A673 (cell line): ENCODE results near the gene CSNK1D. TPM values are rescaled to one million over a fixed set of nuclear protein-coding genes. Genes with fewer than 3 reads are reported as not detected.
A peak's percentile ranks its signal among the peaks of the same experiment; 100 is the strongest.

Experiments used
- BruUV-seq: library from RNA; stranded (reverse); fragments of 400-500 nt; replicated peaks from 2 replicates; lab custom pipeline; 2021; lab: Mats Ljungman, UMichigan
- CTCF ChIA-PET: fragments of 300-600 bp; sonication (Branson Sonifier 250); formaldehyde crosslinking; loops from one replicate; lab custom pipeline; 2022; ENCODE audit warnings: antibody characterized with exemption; lab: Charles Lee
- POLR2A ChIA-PET: fragments of 300-600 bp; sonication (Branson Sonifier 250); formaldehyde crosslinking; loops from one replicate; lab custom pipeline; 2022; ENCODE audit warnings: antibody characterized with exemption; ENCODE audit not compliant: low non-redundant PET; lab: Charles Lee
- DNase-seq: peaks from one replicate; pipeline ENCODE4 v3.0.0-alpha.2; 2015; ENCODE audit warnings: low spot score
- H3K27ac ChIP-seq: fragments of 200-600 bp; sonication (generic); 2 replicates; pipeline ENCODE4 v1.5.1; 2016; ENCODE audit warnings: mixed run types, low read depth, mild to moderate bottlenecking, mixed read lengths, antibody characterized with exemption, low read length; ENCODE audit not compliant: poor library complexity, severe bottlenecking
- H3K27me3 ChIP-seq: fragments of 200-600 bp; sonication (generic); replicated peaks from 2 replicates; pipeline ENCODE4 v1.6.1; 2017; ENCODE audit warnings: mixed run types, low read depth, mild to moderate bottlenecking, mixed read lengths, antibody characterized with exemption, low read length; ENCODE audit not compliant: insufficient read depth, poor library complexity
- H3K36me3 ChIP-seq: fragments of 200-600 bp; sonication (generic); 2 replicates; pipeline ENCODE4 v1.6.1; 2016; ENCODE audit warnings: mixed run types, mild to moderate bottlenecking, mixed read lengths, antibody characterized with exemption, low read length; ENCODE audit not compliant: insufficient read depth, poor library complexity, severe bottlenecking
- H3K4me1 ChIP-seq: fragments of 200-600 bp; sonication (generic); 2 replicates; pipeline ENCODE4 v1.6.1; 2017; ENCODE audit warnings: mixed run types, mild to moderate bottlenecking, mixed read lengths, antibody characterized with exemption, low read length; ENCODE audit not compliant: insufficient read depth, poor library complexity, severe bottlenecking
- H3K4me3 ChIP-seq: fragments of 200-600 bp; sonication (generic); 2 replicates; pipeline ENCODE4 v1.5.1; 2016; ENCODE audit warnings: low read depth, mixed run types, mild to moderate bottlenecking, mixed read lengths, low read length; ENCODE audit not compliant: poor library complexity, severe bottlenecking
- H3K9me3 ChIP-seq: fragments of 200-600 bp; sonication (generic); 2 replicates; pipeline ENCODE4 v1.6.1; 2016; ENCODE audit warnings: mixed run types, low read depth, mild to moderate bottlenecking, mixed read lengths, antibody characterized with exemption, low read length; ENCODE audit not compliant: poor library complexity, severe bottlenecking
- CTCF ChIP-seq: fragments of 300-800, 200-600 bp; sonication (generic); conservative IDR thresholded peaks from 2 replicates; pipeline ENCODE4 v1.5.1; 2017; ENCODE audit warnings: low read depth, mild to moderate bottlenecking, antibody characterized with exemption, low read length, moderate library complexity, mixed read lengths
- EZH2 ChIP-seq: fragments of 200-600 bp; sonication (generic); IDR thresholded peaks from 2 replicates; pipeline ENCODE4 v1.6.1; 2017; ENCODE audit warnings: borderline replicate concordance, low read depth, mild to moderate bottlenecking, mixed read lengths, antibody characterized with exemption, low read length; ENCODE audit not compliant: poor library complexity, severe bottlenecking
- intact Hi-C: fragments of 100-400 bp; cut with micrococcal nuclease; formaldehyde crosslinking; loops from one replicate; pipeline ENCODE4 v1.10.0; 2022; ENCODE audit not compliant: unreplicated experiment
- total RNA-seq: library from RNA; stranded (reverse); gene quantifications from 2 replicates; pipeline ENCODE4 v1.2.3, GENCODE V29; 2021

CSNK1D gene
- total RNA-seq, 1 experiment from 2014 or later = 150 TPM

GRCh38 chr17:82240506-82241182, 32.9 kb downstream of the CSNK1D start:
- BruUV-seq = no TSS peak
- no peaks in the 10 kb centered on the region for H3K27me3 ChIP-seq
- H3K4me3 ChIP-seq = no peak overlapping the region
- TF ChIP-seq EZH2 = no peak
- TF ChIP-seq CTCF = no peak
- peak overlapping the region; percentile 37 for H3K27ac ChIP-seq
- H3K9me3 ChIP-seq = no peaks in the 10 kb centered on the region
- intact Hi-C loops = loop anchor here (10.0 kb wide), 1 partner anchor 174 kb away; the partner anchor contains the start of genes HEXD and OGFOD3
- CTCF ChIA-PET = interaction anchor here (0.5 to 0.7 kb wide), 2 partner anchors 13 to 50 kb away, joined by 4 to 5 read pairs; no protein-coding TSS in a partner anchor
- H3K4me1 ChIP-seq = peaks cover 63% of the 10 kb centered on the region
- H3K36me3 ChIP-seq = peaks cover 35% of the 10 kb centered on the region
- POLR2A ChIA-PET = interaction anchor here (0.6 kb wide), 1 partner anchor 277 kb away, joined by 16 read pairs; no protein-coding TSS in a partner anchor
- DNase-seq = no peak

GRCh38 chr17:82239926-82240505, 33.5 kb downstream of the CSNK1D start:
- intact Hi-C loops = loop anchor here (2.0 to 10.0 kb wide), 2 partner anchors 59 to 175 kb away; partner anchors contain the start of genes HEXD and OGFOD3
- no peaks in the 10 kb centered on the region for H3K9me3 ChIP-seq
- DNase-seq = no peak
- POLR2A ChIA-PET = no interaction called here
- no TSS peak for BruUV-seq
- TF ChIP-seq EZH2 (no peak), CTCF (no peak)
- peaks cover 59% of the 10 kb centered on the region for H3K4me1 ChIP-seq
- peak overlapping the region; percentile 37 for H3K27ac ChIP-seq
- no peaks in the 10 kb centered on the region for H3K27me3 ChIP-seq
- H3K36me3 ChIP-seq = peaks cover 29% of the 10 kb centered on the region
- H3K4me3 ChIP-seq = no peak overlapping the region
- CTCF ChIA-PET = no interaction called here

- CTCF ChIA-PET = no interaction called here
These were observed 34.0 kb downstream of the CSNK1D start for GRCh38 chr17:82239401-82239925.

More at GRCh38 chr17:82239401-82239925, 34.0 kb downstream of the CSNK1D start:
- Histone ChIP-seq H3K4me1 (peaks cover 54% of the 10 kb centered on the region), H3K27me3 (no peaks in the 10 kb centered on the region), H3K9me3 (no peaks in the 10 kb centered on the region), H3K27ac (no peak overlapping the region), H3K36me3 (peaks cover 23% of the 10 kb centered on the region), H3K4me3 (no peak overlapping the region)
- TF ChIP-seq CTCF = no peak
- TF ChIP-seq EZH2 = no peak
- BruUV-seq = no TSS peak
- intact Hi-C loops = loop anchor here (2.0 kb wide), 1 partner anchor 59 kb away; no protein-coding TSS in a partner anchor
- no peak for DNase-seq
- POLR2A ChIA-PET = interaction anchor here (0.6 kb wide), 1 partner anchor 46 kb away, joined by 3 read pairs; no protein-coding TSS in a partner anchor
